Tibial nerve (tissue), 4 donors: ENCODE results near the gene GPR153. TPM values are rescaled to one million over a fixed set of nuclear protein-coding genes. Genes with fewer than 3 reads are reported as not detected.
A peak's percentile ranks its signal among the peaks of the same experiment; 100 is the strongest.

Source experiments
- DNase-seq, 2 donors: peaks; one replicate each; pipeline ENCODE4 v3.0.0-alpha.2; 2019; ENCODE audit warnings: low spot score in 2 of 2
- H3K27ac ChIP-seq, 4 donors: fragments of 200-600 bp; sonication (generic) in 3 of 4; one replicate each; pipeline ENCODE4 v1.5.1; 2017 to 2019; ENCODE audit warnings: mild to moderate bottlenecking in 1 of 4
- H3K27me3 ChIP-seq, 2 donors: fragments of 200-600 bp; sonication (generic) in 1 of 2; one replicate each; pipeline versions ENCODE4 v1.5.1 to v1.6.0; 2017 to 2019
- H3K36me3 ChIP-seq, 3 donors: fragments of 200-600 bp; sonication (generic); one replicate each; pipeline ENCODE4 v1.5.1; 2018 to 2019
- H3K4me1 ChIP-seq, 4 donors: fragments of 200-600 bp; sonication (generic) in 3 of 4; one replicate each; pipeline ENCODE4 v1.5.1; 2017 to 2019
- H3K4me3 ChIP-seq, 4 donors: fragments of 200-600 bp; sonication (generic) in 3 of 4; one replicate each; pipeline ENCODE4 v1.5.1; 2017 to 2019; ENCODE audit warnings: mild to moderate bottlenecking in 1 of 4, moderate library complexity in 1 of 4
- H3K9me3 ChIP-seq, 4 donors: fragments of 200-600 bp; sonication (generic) in 3 of 4; one replicate each; pipeline ENCODE4 v1.5.1; 2017 to 2019
- CTCF ChIP-seq, 5 experiments: fragments of 200-600 bp in 3 of 5; fragments of 450-650 bp in 2 of 5; sonication (generic) in 3 of 5; IDR thresholded peaks; one replicate each; pipeline ENCODE4 v1.5.1; 2016 to 2019; ENCODE audit warnings: antibody characterized with exemption in 5 of 5, mild to moderate bottlenecking in 3 of 5, moderate library complexity in 2 of 5
- EP300 ChIP-seq, 2 donors: sonication (generic); formaldehyde crosslinking; IDR thresholded peaks; one replicate each; pipeline ENCODE4 v1.6.1; 2017; ENCODE audit warnings: antibody characterized with exemption in 2 of 2, mild to moderate bottlenecking in 1 of 2
- POLR2A ChIP-seq, 2 donors: fragments of 450-650 bp; IDR thresholded peaks; one replicate each; pipeline ENCODE4 v1.6.1; 2017; ENCODE audit warnings: antibody characterized with exemption in 2 of 2, mild to moderate bottlenecking in 2 of 2, moderate library complexity in 2 of 2
- WGBS, 2 donors: methylation state at CpG; one replicate each; pipeline ENCODE4 v1.1.5; 2018; 5-methylcytosine and 5-hydroxymethylcytosine counted together
- total RNA-seq, 4 donors: library from RNA; depleted of rRNA; stranded (reverse); fragments of >200 nt; gene quantifications; one replicate each; pipeline ENCODE4 v1.1.0, GENCODE V29; 2016

Gene GPR153
- total RNA-seq, 4 donors from 2014 or later: 10.3 to 12.7 (median 11.3) TPM

GRCh38 chr1:6249739-6250689, 10.9 kb downstream of the GPR153 start:
- Histone ChIP-seq H3K4me3 (no peak overlapping the region), H3K27me3 (peaks cover 0 to 54% of the 10 kb centered on the region in 2 donors), H3K9me3 (no peaks in the 10 kb centered on the region), H3K4me1 (peaks cover 0 to 37% (median 14%) of the 10 kb centered on the region in 4 donors), H3K27ac (no peak overlapping the region), H3K36me3 (peaks cover 0 to 33% (median 0%) of the 10 kb centered on the region in 3 donors)
- 49 to 61% methylated on average over 16 to 22 of the region's 71 CpGs for WGBS, 2 donors
- DNase-seq: no peak
- TF ChIP-seq POLR2A (IDR thresholded peaks at IDR 0.05): no peak

DNA sequence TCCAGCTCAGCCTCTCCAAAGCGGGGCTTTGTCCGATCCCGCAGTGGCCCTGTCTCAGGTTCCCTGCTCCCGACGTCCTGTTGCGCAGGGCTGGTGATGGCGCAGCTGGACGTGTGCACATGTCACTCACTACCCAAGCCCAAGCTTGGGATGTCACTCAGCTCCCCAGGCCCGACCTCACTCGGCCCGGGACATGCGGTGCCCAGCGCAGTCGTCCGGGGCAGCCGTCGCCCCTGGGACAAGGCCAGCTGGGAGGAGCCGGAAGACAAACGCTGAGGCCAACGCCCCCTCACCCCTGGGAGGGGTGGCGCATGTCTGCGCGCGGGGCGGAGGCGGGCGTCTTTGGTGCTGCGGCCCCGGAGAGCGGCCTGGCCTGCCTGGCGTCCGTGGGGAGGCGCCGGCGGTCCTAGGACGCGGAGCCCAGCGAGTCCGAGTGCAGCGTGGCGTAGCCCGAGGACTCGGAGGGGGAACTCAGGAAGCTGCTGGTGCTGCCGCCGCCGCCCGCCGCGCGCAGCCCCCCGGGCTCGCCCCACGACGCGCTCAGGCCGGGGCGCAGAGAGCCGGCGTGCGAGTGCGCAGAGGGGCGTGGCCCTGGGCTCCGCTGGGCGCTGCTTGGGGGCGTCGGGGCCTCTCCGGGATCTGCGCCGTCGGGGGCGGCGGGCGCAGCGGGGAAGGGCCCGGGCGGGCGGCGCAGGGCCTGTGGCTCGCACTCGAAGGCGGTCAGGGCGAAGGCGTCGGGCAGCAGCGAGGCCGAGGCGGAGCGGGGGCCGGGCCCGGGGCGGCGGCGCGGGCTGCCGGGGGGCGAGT, 11.8 kb downstream of the GPR153 start:
- TF ChIP-seq EP300 (IDR thresholded peaks at IDR 0.05): peak in 1 of 2 donors; percentile 54
- no peak for TF ChIP-seq POLR2A (IDR thresholded peaks at IDR 0.05)
- peak in 1 of 5 experiments; percentile 9 for TF ChIP-seq CTCF (IDR thresholded peaks at IDR 0.05)
- Histone ChIP-seq H3K9me3 (no peaks in the 10 kb centered on the region), H3K27ac (peak overlapping the region in 1 of 4 donors; percentile 74), H3K4me3 (peak overlapping the region in 1 of 4 donors; percentile 22), H3K36me3 (peaks cover 0 to 25% (median 0%) of the 10 kb centered on the region in 3 donors), H3K4me1 (peaks cover 0 to 43% (median 14%) of the 10 kb centered on the region in 4 donors), H3K27me3 (peaks cover 0 to 63% of the 10 kb centered on the region in 2 donors)
- no peak for DNase-seq
- 20 to 21% methylated on average over 18 to 21 of the region's 96 CpGs for WGBS, 2 donors

GRCh38 chr1:6248161-6248776, 12.6 kb downstream of the GPR153 start:
- no peak for TF ChIP-seq CTCF (IDR thresholded peaks at IDR 0.05)
- TF ChIP-seq POLR2A (IDR thresholded peaks at IDR 0.05): no peak
- TF ChIP-seq EP300 (IDR thresholded peaks at IDR 0.05): no peak
- Histone ChIP-seq H3K27ac (peak overlapping the region in 1 of 4 donors; percentile 74), H3K4me3 (no peak overlapping the region), H3K4me1 (peaks cover 0 to 43% (median 14%) of the 10 kb centered on the region in 4 donors), H3K27me3 (peaks cover 0 to 72% of the 10 kb centered on the region in 2 donors), H3K36me3 (peaks cover 0 to 16% (median 0%) of the 10 kb centered on the region in 3 donors), H3K9me3 (no peaks in the 10 kb centered on the region)
- WGBS, 2 donors: 74 to 77% methylated on average over 14 of the region's 14 CpGs
- no peak for DNase-seq

DNA sequence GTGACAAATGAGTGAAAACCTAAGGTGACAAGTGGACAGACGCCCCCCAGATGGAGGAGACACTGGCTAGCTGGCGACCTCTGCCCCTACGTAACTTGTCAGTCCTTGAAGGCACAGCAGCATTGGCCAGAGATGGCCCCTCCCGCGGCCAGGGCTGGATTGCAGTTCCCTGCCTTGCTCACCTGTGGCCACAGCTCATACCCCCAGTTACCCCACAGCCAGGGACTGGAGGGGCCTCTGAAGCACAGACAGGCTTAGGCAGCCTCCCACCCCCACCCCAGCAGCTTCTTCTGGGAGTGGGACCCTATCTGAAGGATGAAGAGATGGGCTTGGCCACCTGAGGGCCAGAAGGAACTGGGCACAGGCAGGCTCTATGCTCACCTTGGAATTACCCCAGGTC, 13.2 kb downstream of the GPR153 start:
- peaks cover 0 to 78% of the 10 kb centered on the region in 2 donors for H3K27me3 ChIP-seq
- peak overlapping the region in 1 of 4 donors; percentile 42 for H3K27ac ChIP-seq
- no peaks in the 10 kb centered on the region for H3K9me3 ChIP-seq
- H3K36me3 ChIP-seq: peaks cover 0 to 11% (median 0%) of the 10 kb centered on the region in 3 donors
- TF ChIP-seq POLR2A (IDR thresholded peaks at IDR 0.05) (no peak), EP300 (IDR thresholded peaks at IDR 0.05) (no peak), CTCF (IDR thresholded peaks at IDR 0.05) (no peak)
- H3K4me1 ChIP-seq: peaks cover 0 to 45% (median 14%) of the 10 kb centered on the region in 4 donors
- H3K4me3 ChIP-seq: no peak overlapping the region
- no peak for DNase-seq
- 61 to 62% methylated on average over 2 to 5 of the region's 5 CpGs for WGBS, 2 donors
